NCI-H1417 (cell line): ENCODE measurements around the gene SPTLC3.

Experiments used
- DNase-seq, 3 experiments: peaks; one replicate each; lab custom pipeline; 2025; lab: John Stamatoyannopoulos, UW

Gene SPTLC3

GRCh38 chr20:12984863-12985262 is 23.9 kb upstream of the SPTLC3 start:
- no peak for DNase-seq

- DNase-seq: no peak
These were observed 21.5 kb upstream of the SPTLC3 start for GRCh38 chr20:12987261-12987660.

- no peak for DNase-seq
These were observed 19.1 kb upstream of the SPTLC3 start for GRCh38 chr20:12989586-12990115.

GRCh38 chr20:12997128-12997655 is 11.6 kb upstream of the SPTLC3 start:
- DNase-seq: no peak

- DNase-seq: no peak
These were observed 10.7 kb upstream of the SPTLC3 start for GRCh38 chr20:12998046-12998445.

GRCh38 chr20:12999201-12999600 is 9.6 kb upstream of the SPTLC3 start:
- DNase-seq: no peak

- no peak for DNase-seq
These were observed 6.5 kb upstream of the SPTLC3 start for GRCh38 chr20:13002251-13002650.

GRCh38 chr20:13006825-13007224 is 1.9 kb upstream of the SPTLC3 start:
- DNase-seq: no peak

GRCh38 chr20:13007596-13007995 is 1.2 kb upstream of the SPTLC3 start:
- DNase-seq: no peak

- DNase-seq: no peak
These were observed 1.1 kb downstream of the SPTLC3 start for GRCh38 chr20:13009682-13010406.

GRCh38 chr20:13012886-13013285 is 4.1 kb downstream of the SPTLC3 start:
- DNase-seq: no peak

- DNase-seq: no peak
These were observed 4.6 kb downstream of the SPTLC3 start for GRCh38 chr20:13013411-13013810.

GRCh38 chr20:13017235-13017634 is 8.5 kb downstream of the SPTLC3 start:
- DNase-seq: no peak

- DNase-seq: peak in 2 of 3 experiments; percentile 60 to 93
These were observed 9.2 kb downstream of the SPTLC3 start for GRCh38 chr20:13017883-13018535.

- no peak for DNase-seq
These were observed 12.6 kb downstream of the SPTLC3 start for GRCh38 chr20:13021205-13021970.

- no peak for DNase-seq
These were observed 13.8 kb downstream of the SPTLC3 start for GRCh38 chr20:13022401-13023155.

- DNase-seq: no peak
These were observed 15.8 kb downstream of the SPTLC3 start for GRCh38 chr20:13024596-13024995.

- no peak for DNase-seq
These were observed 16.4 kb downstream of the SPTLC3 start for GRCh38 chr20:13025181-13025580.

GRCh38 chr20:13028001-13028400 is 19.2 kb downstream of the SPTLC3 start:
- no peak for DNase-seq

- DNase-seq: no peak
These were observed 19.9 kb downstream of the SPTLC3 start for GRCh38 chr20:13028673-13029072.

- peak in 1 of 3 experiments; percentile 41 for DNase-seq
These were observed 21.1 kb downstream of the SPTLC3 start for GRCh38 chr20:13029687-13030375.
